ENCODE results near the gene PPP3CA.

PPP3CA gene

GRCh38 chr4:101277671-101278070 lies 69.7 kb downstream of the PPP3CA start:
- Histone ChIP-seq H3K27ac (ENCODE audit: low read depth, low read length) (peak overlapping the region; percentile 24; the same call in 1 of the 2 replicates), H3K36me3 (ENCODE audit: insufficient read depth, low read length) (no peaks in the 10 kb centered on the region), H3K79me2 (ENCODE audit: control insufficient read depth, insufficient read depth, low read length, unreplicated experiment) (peaks cover 45% of the 10 kb centered on the region), H2AFZ (ENCODE audit: low read length, unreplicated experiment) (no peak overlapping the region), H3K4me1 (ENCODE audit: control insufficient read depth, insufficient read depth, low read length, unreplicated experiment) (peaks cover 34% of the 10 kb centered on the region), H3K4me3 (ENCODE audit: low read depth, low read length) (no peak overlapping the region), H3K27me3 (ENCODE audit: insufficient read depth, low read length) (no peaks in the 10 kb centered on the region)

GRCh38 chr4:101276661-101277060 lies 70.7 kb downstream of the PPP3CA start:
- Histone ChIP-seq H3K4me1 (ENCODE audit: control insufficient read depth, insufficient read depth, low read length, unreplicated experiment) (peaks cover 35% of the 10 kb centered on the region), H3K4me3 (ENCODE audit: low read depth, low read length) (no peak overlapping the region), H3K27me3 (ENCODE audit: insufficient read depth, low read length) (no peaks in the 10 kb centered on the region), H3K79me2 (ENCODE audit: control insufficient read depth, insufficient read depth, low read length, unreplicated experiment) (peaks cover 40% of the 10 kb centered on the region), H2AFZ (ENCODE audit: low read length, unreplicated experiment) (no peak overlapping the region), H3K36me3 (ENCODE audit: insufficient read depth, low read length) (no peaks in the 10 kb centered on the region), H3K27ac (ENCODE audit: low read depth, low read length) (no peak overlapping the region)

- Histone ChIP-seq H3K27ac (ENCODE audit: low read depth, low read length) (no peak overlapping the region), H2AFZ (ENCODE audit: low read length, unreplicated experiment) (no peak overlapping the region), H3K4me3 (ENCODE audit: low read depth, low read length) (no peak overlapping the region), H3K4me1 (ENCODE audit: control insufficient read depth, insufficient read depth, low read length, unreplicated experiment) (peaks cover 36% of the 10 kb centered on the region), H3K36me3 (ENCODE audit: insufficient read depth, low read length) (no peaks in the 10 kb centered on the region), H3K79me2 (ENCODE audit: control insufficient read depth, insufficient read depth, low read length, unreplicated experiment) (peaks cover 42% of the 10 kb centered on the region), H3K27me3 (ENCODE audit: insufficient read depth, low read length) (no peaks in the 10 kb centered on the region)
Observed at GRCh38 chr4:101274888-101275752, 72.2 kb downstream of the PPP3CA start.

GRCh38 chr4:101271516-101271915 lies 75.8 kb downstream of the PPP3CA start:
- Histone ChIP-seq H3K36me3 (ENCODE audit: insufficient read depth, low read length) (no peaks in the 10 kb centered on the region), H2AFZ (ENCODE audit: low read length, unreplicated experiment) (no peak overlapping the region), H3K79me2 (ENCODE audit: control insufficient read depth, insufficient read depth, low read length, unreplicated experiment) (peaks cover 51% of the 10 kb centered on the region), H3K4me3 (ENCODE audit: low read depth, low read length) (no peak overlapping the region), H3K27me3 (ENCODE audit: insufficient read depth, low read length) (no peaks in the 10 kb centered on the region), H3K4me1 (ENCODE audit: control insufficient read depth, insufficient read depth, low read length, unreplicated experiment) (peaks cover 8% of the 10 kb centered on the region), H3K27ac (ENCODE audit: low read depth, low read length) (no peak overlapping the region)

GRCh38 chr4:101269682-101270081 lies 77.6 kb downstream of the PPP3CA start:
- Histone ChIP-seq H3K79me2 (ENCODE audit: control insufficient read depth, insufficient read depth, low read length, unreplicated experiment) (peaks cover 44% of the 10 kb centered on the region), H3K4me3 (ENCODE audit: low read depth, low read length) (no peak overlapping the region), H3K27ac (ENCODE audit: low read depth, low read length) (no peak overlapping the region), H3K36me3 (ENCODE audit: insufficient read depth, low read length) (no peaks in the 10 kb centered on the region), H3K4me1 (ENCODE audit: control insufficient read depth, insufficient read depth, low read length, unreplicated experiment) (peaks cover 10% of the 10 kb centered on the region), H2AFZ (ENCODE audit: low read length, unreplicated experiment) (no peak overlapping the region), H3K27me3 (ENCODE audit: insufficient read depth, low read length) (no peaks in the 10 kb centered on the region)

- Histone ChIP-seq H3K79me2 (ENCODE audit: control insufficient read depth, insufficient read depth, low read length, unreplicated experiment) (peaks cover 61% of the 10 kb centered on the region), H3K36me3 (ENCODE audit: insufficient read depth, low read length) (no peaks in the 10 kb centered on the region), H2AFZ (ENCODE audit: low read length, unreplicated experiment) (no peak overlapping the region), H3K4me1 (ENCODE audit: control insufficient read depth, insufficient read depth, low read length, unreplicated experiment) (peaks cover 14% of the 10 kb centered on the region), H3K27me3 (ENCODE audit: insufficient read depth, low read length) (no peaks in the 10 kb centered on the region), H3K27ac (ENCODE audit: low read depth, low read length) (no peak overlapping the region), H3K4me3 (ENCODE audit: low read depth, low read length) (no peak overlapping the region)
Observed at GRCh38 chr4:101265816-101266172, 81.5 kb downstream of the PPP3CA start.

- no peaks in the 10 kb centered on the region for H3K36me3 ChIP-seq (ENCODE audit: insufficient read depth, low read length)
- H2AFZ ChIP-seq (ENCODE audit: low read length, unreplicated experiment) = no peak overlapping the region
- H3K4me3 ChIP-seq (ENCODE audit: low read depth, low read length) = no peak overlapping the region
- peaks cover 62% of the 10 kb centered on the region for H3K79me2 ChIP-seq (ENCODE audit: control insufficient read depth, insufficient read depth, low read length, unreplicated experiment)
- H3K4me1 ChIP-seq (ENCODE audit: control insufficient read depth, insufficient read depth, low read length, unreplicated experiment) = peaks cover 19% of the 10 kb centered on the region
- H3K27me3 ChIP-seq (ENCODE audit: insufficient read depth, low read length) = no peaks in the 10 kb centered on the region
- no peak overlapping the region for H3K27ac ChIP-seq (ENCODE audit: low read depth, low read length)
Observed at GRCh38 chr4:101264993-101265815, 82.1 kb downstream of the PPP3CA start.

- Histone ChIP-seq H3K27me3 (ENCODE audit: insufficient read depth, low read length) (no peaks in the 10 kb centered on the region), H3K27ac (ENCODE audit: low read depth, low read length) (no peak overlapping the region), H2AFZ (ENCODE audit: low read length, unreplicated experiment) (no peak overlapping the region), H3K4me3 (ENCODE audit: low read depth, low read length) (no peak overlapping the region), H3K4me1 (ENCODE audit: control insufficient read depth, insufficient read depth, low read length, unreplicated experiment) (peaks cover 24% of the 10 kb centered on the region), H3K79me2 (ENCODE audit: control insufficient read depth, insufficient read depth, low read length, unreplicated experiment) (peaks cover 58% of the 10 kb centered on the region), H3K36me3 (ENCODE audit: insufficient read depth, low read length) (no peaks in the 10 kb centered on the region)
Observed at GRCh38 chr4:101264512-101264911, 82.8 kb downstream of the PPP3CA start.

GRCh38 chr4:101262683-101263082 lies 84.6 kb downstream of the PPP3CA start:
- Histone ChIP-seq H3K36me3 (ENCODE audit: insufficient read depth, low read length) (no peaks in the 10 kb centered on the region), H3K27ac (ENCODE audit: low read depth, low read length) (no peak overlapping the region), H3K27me3 (ENCODE audit: insufficient read depth, low read length) (no peaks in the 10 kb centered on the region), H3K4me3 (ENCODE audit: low read depth, low read length) (no peak overlapping the region), H2AFZ (ENCODE audit: low read length, unreplicated experiment) (no peak overlapping the region), H3K4me1 (ENCODE audit: control insufficient read depth, insufficient read depth, low read length, unreplicated experiment) (peaks cover 24% of the 10 kb centered on the region), H3K79me2 (ENCODE audit: control insufficient read depth, insufficient read depth, low read length, unreplicated experiment) (peaks cover 57% of the 10 kb centered on the region)

- Histone ChIP-seq H3K27me3 (ENCODE audit: insufficient read depth, low read length) (no peaks in the 10 kb centered on the region), H3K4me3 (ENCODE audit: low read depth, low read length) (peak overlapping the region; percentile 47), H3K4me1 (ENCODE audit: control insufficient read depth, insufficient read depth, low read length, unreplicated experiment) (peaks cover 19% of the 10 kb centered on the region), H2AFZ (ENCODE audit: low read length, unreplicated experiment) (no peak overlapping the region), H3K27ac (ENCODE audit: low read depth, low read length) (no peak overlapping the region), H3K79me2 (ENCODE audit: control insufficient read depth, insufficient read depth, low read length, unreplicated experiment) (peaks cover 60% of the 10 kb centered on the region), H3K36me3 (ENCODE audit: insufficient read depth, low read length) (no peaks in the 10 kb centered on the region)
Observed at GRCh38 chr4:101259876-101260275, 87.5 kb downstream of the PPP3CA start.
